ENCODE measurements around the gene NUP214. TPM values are rescaled to one million over a fixed set of nuclear protein-coding genes. Genes with fewer than 3 reads are reported as not detected.

NUP214 gene
- total and polyA plus RNA-seq, 2 of the 8 experiments (the other 6 are each of a cell fraction or from before 2014, with no cell fraction given) = 28.6 to 50.2 TPM

GRCh38 chr9:131094015-131094414, 31.4 kb upstream of the NUP214 start (continued):
- TF ChIP-seq CHD7 (IDR thresholded peaks at IDR 0.05; ENCODE audit: insufficient replicate concordance, low read length) = no peak
- no peak for TF ChIP-seq RNF2 (IDR thresholded peaks at IDR 0.05; ENCODE audit: borderline replicate concordance, low read depth, low read length, missing control alignments, poor library complexity, severe bottlenecking)
- TF ChIP-seq NANOG (IDR thresholded peaks at IDR 0.05; ENCODE audit: insufficient read depth, low read depth, low read length, poor library complexity, severe bottlenecking) = no peak
- TF ChIP-seq TCF12 (IDR thresholded peaks at IDR 0.05; ENCODE audit: low read depth, low read length) = no peak
- no peak for TF ChIP-seq RBBP5 (IDR thresholded peaks at IDR 0.05; ENCODE audit: borderline replicate concordance, low read depth, low read length)

Data from H1 (cell line).